WTC11 (cell line): Measurements from ENCODE around the gene RGS5. TPM values are rescaled to one million over a fixed set of nuclear protein-coding genes. Genes with fewer than 3 reads are reported as not detected.

Source experiments
- ATAC-seq: fragments of 200-7000 bp; cut with Tn5 transposase; 2 replicates; pipeline ENCODE4 v1.10.0; 2021; ENCODE audit warnings: mild to moderate bottlenecking, moderate library complexity
- CTCF ChIA-PET: fragments of 300-600 bp; sonication (Branson Sonifier 250); formaldehyde crosslinking; loops from one replicate; lab custom pipeline; 2021; ENCODE audit warnings: antibody characterized with exemption; lab: Charles Lee
- POLR2A ChIA-PET: fragments of 350-600 bp; sonication (Branson Sonifier 250); formaldehyde crosslinking; loops from one replicate; lab custom pipeline; 2021; ENCODE audit warnings: antibody characterized with exemption; lab: Charles Lee
- DNase-seq: peaks from one replicate; pipeline ENCODE4 v3.0.0; 2021; ENCODE audit warnings: low spot score
- H3K27ac Mint-ChIP-seq: 2 replicates; pipeline ENCODE4 v1.8.0; 2021; ENCODE audit warnings: mixed read lengths
- H3K27me3 Mint-ChIP-seq: 2 replicates; pipeline ENCODE4 v1.8.0; 2021; ENCODE audit warnings: low read depth, mild to moderate bottlenecking, moderate library complexity, mixed read lengths
- H3K36me3 Mint-ChIP-seq: 2 replicates; pipeline ENCODE4 v1.8.0; 2021; ENCODE audit warnings: mixed read lengths
- H3K4me1 Mint-ChIP-seq: 2 replicates; pipeline ENCODE4 v1.8.0; 2022; ENCODE audit warnings: mixed read lengths
- H3K4me3 Mint-ChIP-seq: 2 replicates; pipeline ENCODE4 v1.8.0; 2021; ENCODE audit warnings: mild to moderate bottlenecking, moderate library complexity, mixed read lengths
- H3K9me3 Mint-ChIP-seq: 2 replicates; pipeline ENCODE4 v1.8.0; 2021; ENCODE audit warnings: mixed read lengths
- E2F4 ChIP-seq: sonication (generic); formaldehyde crosslinking; IDR thresholded peaks from 2 replicates; pipeline ENCODE4 v1.8.1; 2022; ENCODE audit warnings: low read depth, mild to moderate bottlenecking, moderate library complexity, missing genetic modification reagents, borderline replicate concordance
- ELF4 ChIP-seq: sonication (generic); formaldehyde crosslinking; IDR thresholded peaks from 2 replicates; pipeline ENCODE4 v1.8.1; 2022; ENCODE audit warnings: low read depth, mild to moderate bottlenecking, moderate library complexity, missing genetic modification reagents
- MAX ChIP-seq: sonication (generic); formaldehyde crosslinking; IDR thresholded peaks from 2 replicates; pipeline ENCODE4 v1.8.0; 2022; ENCODE audit warnings: mild to moderate bottlenecking, missing genetic modification reagents
- ZNF138 ChIP-seq: sonication (generic); formaldehyde crosslinking; conservative IDR thresholded peaks from 2 replicates; pipeline ENCODE4 v1.8.1; 2022; ENCODE audit warnings: mild to moderate bottlenecking, moderate library complexity, missing genetic modification reagents
- total RNA-seq: library from RNA; stranded (reverse); gene quantifications from 3 replicates; pipeline ENCODE4 v1.2.3, GENCODE V29; 2021

RGS5 gene
- total RNA-seq, 1 experiment from 2014 or later, result 23.6 TPM

GRCh38 chr1:163094182-163094581 is 108.5 kb downstream of the RGS5 start (continued):
- TF ChIP-seq E2F4 (CRISPR knock-in tag), result no peak

GRCh38 chr1:163093579-163093978 is 109.1 kb downstream of the RGS5 start:
- POLR2A ChIA-PET, result no interaction called here
- no peak for TF ChIP-seq ELF4 (CRISPR knock-in tag)
- Mint-ChIP-seq H3K9me3 (no peaks in the 10 kb centered on the region), H3K27me3 (no peaks in the 10 kb centered on the region), H3K36me3 (no peaks in the 10 kb centered on the region), H3K27ac (no peak overlapping the region), H3K4me3 (no peak overlapping the region), H3K4me1 (no peaks in the 10 kb centered on the region)
- CTCF ChIA-PET, result interaction anchor here (0.8 kb wide), 1 partner anchor 215 kb away, joined by 3 read pairs; no protein-coding TSS in a partner anchor
- no peak for DNase-seq
- ATAC-seq, result no peak

GRCh38 chr1:163093169-163093568 is 109.5 kb downstream of the RGS5 start:
- CTCF ChIA-PET, result interaction anchor here (0.8 kb wide), 1 partner anchor 215 kb away, joined by 3 read pairs; no protein-coding TSS in a partner anchor

More at GRCh38 chr1:163093169-163093568, 109.5 kb downstream of the RGS5 start:
- no peak for DNase-seq
- Mint-ChIP-seq H3K4me1 (no peaks in the 10 kb centered on the region), H3K27me3 (no peaks in the 10 kb centered on the region), H3K4me3 (no peak overlapping the region), H3K36me3 (no peaks in the 10 kb centered on the region), H3K27ac (no peak overlapping the region), H3K9me3 (no peaks in the 10 kb centered on the region)
- POLR2A ChIA-PET, result no interaction called here
- TF ChIP-seq ZNF138 (CRISPR knock-in tag), result no peak
- no peak for TF ChIP-seq MAX (CRISPR knock-in tag)
- no peak for ATAC-seq

Other genes starting within 250 kb of the RGS5 start
- 0.41 to 3.2 TPM (median 0.92 TPM) in 3 replicates for gene RGS4, start 133.6 kb downstream of the RGS5 start, total RNA-seq
- gene NUF2, start 119.0 kb upstream of the RGS5 start, total RNA-seq, result 25.9 to 32.9 TPM (median 26.1 TPM) in 3 replicates